Fibroblast of villous mesenchyme (primary cell): ENCODE results near the gene SIL1. TPM values are rescaled to one million over a fixed set of nuclear protein-coding genes. Genes with fewer than 3 reads are reported as not detected.
"Not testable (repeated sequence)": the region's sequence is repeated elsewhere in the genome, so short reads cannot be mapped to it uniquely, and the experiment has no call there.

Source experiments
- DNase-seq: peaks from one replicate; pipeline ENCODE4 v3.0.0-alpha.2; 2010; ENCODE audit warnings: low read depth
- H3K4me3 ChIP-seq: 2 replicates; pipeline ENCODE4 v1.5.1; 2011; ENCODE audit warnings: low read depth, mild to moderate bottlenecking, low read length
- total RNA-seq: library from RNA; depleted of rRNA; stranded (reverse); fragments of >200 nt; gene quantifications from 2 replicates; pipeline ENCODE4 v1.2.3, GENCODE V29; 2012
- TF ChIP-seq, protein P1 (sequence below): IDR thresholded peaks from 2 replicates; pipeline ENCODE4 v1.5.1; 2012; ENCODE audit warnings: low read depth, mild to moderate bottlenecking, low read length; ENCODE audit not compliant: insufficient read depth

The SIL1 gene
- total RNA-seq, 1 donor = 57.0 TPM

DNA sequence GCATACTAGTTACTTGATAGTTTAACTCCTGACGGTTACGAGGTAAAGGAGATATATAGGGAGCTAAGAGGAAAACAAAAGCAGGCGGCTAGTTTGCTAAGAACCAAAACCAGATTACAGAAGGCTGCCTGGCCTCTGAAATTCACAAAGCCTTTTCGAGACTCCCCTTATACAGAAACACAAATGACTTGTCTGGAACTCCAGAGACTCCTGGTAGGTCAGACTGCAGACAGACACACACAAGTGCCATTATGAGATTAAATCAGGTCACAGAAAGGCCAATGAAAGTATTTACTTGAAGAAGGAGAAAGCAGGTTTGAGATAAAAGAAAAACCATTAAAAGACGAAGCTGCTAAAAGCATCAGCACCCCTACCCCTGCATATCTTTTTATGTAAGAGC, 180.5 kb downstream of the SIL1 start:
- no peak overlapping the region for H3K4me3 ChIP-seq
- TF ChIP-seq, protein P1, sequence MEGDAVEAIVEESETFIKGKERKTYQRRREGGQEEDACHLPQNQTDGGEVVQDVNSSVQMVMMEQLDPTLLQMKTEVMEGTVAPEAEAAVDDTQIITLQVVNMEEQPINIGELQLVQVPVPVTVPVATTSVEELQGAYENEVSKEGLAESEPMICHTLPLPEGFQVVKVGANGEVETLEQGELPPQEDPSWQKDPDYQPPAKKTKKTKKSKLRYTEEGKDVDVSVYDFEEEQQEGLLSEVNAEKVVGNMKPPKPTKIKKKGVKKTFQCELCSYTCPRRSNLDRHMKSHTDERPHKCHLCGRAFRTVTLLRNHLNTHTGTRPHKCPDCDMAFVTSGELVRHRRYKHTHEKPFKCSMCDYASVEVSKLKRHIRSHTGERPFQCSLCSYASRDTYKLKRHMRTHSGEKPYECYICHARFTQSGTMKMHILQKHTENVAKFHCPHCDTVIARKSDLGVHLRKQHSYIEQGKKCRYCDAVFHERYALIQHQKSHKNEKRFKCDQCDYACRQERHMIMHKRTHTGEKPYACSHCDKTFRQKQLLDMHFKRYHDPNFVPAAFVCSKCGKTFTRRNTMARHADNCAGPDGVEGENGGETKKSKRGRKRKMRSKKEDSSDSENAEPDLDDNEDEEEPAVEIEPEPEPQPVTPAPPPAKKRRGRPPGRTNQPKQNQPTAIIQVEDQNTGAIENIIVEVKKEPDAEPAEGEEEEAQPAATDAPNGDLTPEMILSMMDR = no peak
- no peak for DNase-seq

DNA sequence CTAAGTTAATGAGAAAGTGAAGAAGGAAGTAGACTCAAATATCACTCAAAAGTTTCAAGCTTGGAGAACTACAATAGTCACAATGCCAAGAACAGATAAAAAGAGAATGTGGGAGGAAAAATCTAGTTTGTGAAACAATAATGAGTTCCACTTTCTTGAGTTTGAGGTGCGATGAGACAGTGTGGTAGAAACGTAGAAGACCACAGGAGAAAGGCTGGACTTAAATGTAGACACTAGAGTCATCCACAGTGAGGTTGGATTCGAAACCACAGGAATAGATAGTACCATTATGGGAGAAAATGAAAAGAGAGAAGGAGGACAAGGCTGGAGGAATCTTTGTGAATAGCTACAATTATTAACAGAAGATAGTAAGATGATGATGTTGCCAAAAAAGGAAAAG, 182.0 kb downstream of the SIL1 start:
- H3K4me3 ChIP-seq = no peak overlapping the region
- no peak for DNase-seq
- TF ChIP-seq, protein P1 = no peak

DNA sequence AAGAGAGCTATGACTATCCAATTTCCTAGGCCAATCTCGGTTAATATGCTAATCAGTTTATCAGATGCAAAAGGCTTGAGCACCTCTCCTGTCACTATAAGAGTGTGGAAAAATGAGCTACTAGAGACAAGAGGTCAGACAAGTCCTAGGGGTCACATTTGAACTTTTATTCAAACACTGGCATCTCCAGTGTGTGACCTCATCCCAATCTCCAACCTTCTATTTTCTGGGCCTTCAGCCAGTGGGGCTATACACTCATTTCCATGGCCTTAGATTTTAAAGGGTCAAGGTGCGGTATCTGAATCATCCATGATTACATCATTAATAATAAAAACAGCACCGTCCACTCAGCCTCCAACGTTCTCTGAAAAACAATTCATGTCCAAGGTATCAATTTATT, 183.4 kb downstream of the SIL1 start:
- H3K4me3 ChIP-seq = no peak overlapping the region
- DNase-seq = peak; percentile 78
- TF ChIP-seq, protein P1 = no peak

DNA sequence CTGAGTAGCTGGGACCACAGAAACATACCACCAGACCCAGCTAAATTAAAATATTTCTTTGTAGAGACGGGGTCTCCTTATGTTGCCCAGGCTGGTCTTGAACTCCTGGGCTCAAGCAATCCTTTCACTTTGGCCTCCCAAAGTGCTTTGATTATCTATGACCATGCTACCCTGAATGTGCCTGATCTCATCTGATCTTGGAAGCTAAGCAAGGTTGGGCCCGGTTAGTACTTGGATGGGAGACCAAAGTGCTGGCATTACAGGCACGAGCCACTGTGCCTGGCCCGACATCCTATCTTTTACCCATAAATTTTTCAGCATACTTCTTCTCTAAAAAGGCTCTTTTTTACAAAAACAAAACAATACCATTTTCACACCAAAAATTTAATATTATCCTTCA, 186.0 kb downstream of the SIL1 start:
- TF ChIP-seq, protein P1 = no peak
- H3K4me3 ChIP-seq = no peak overlapping the region
- DNase-seq = no peak

DNA sequence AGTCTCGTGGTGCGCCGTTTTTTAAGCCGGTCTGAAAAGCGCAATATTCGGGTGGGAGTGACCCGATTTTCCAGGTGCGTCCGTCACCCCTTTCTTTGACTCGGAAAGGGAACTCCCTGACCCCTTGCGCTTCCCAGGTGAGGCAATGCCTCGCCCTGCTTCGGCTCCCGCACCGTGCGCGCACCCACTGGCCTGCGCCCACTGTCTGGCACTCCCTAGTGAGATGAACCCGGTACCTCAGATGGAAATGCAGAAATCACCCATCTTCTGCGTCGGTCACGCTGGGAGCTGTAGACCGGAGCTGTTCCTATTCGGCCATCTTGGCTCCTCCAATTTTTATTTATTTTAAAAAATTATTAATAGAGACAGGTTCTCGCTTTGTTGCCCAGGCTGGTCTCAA, 187.0 kb downstream of the SIL1 start:
- H3K4me3 ChIP-seq, DNase-seq: not testable (repeated sequence)

DNA sequence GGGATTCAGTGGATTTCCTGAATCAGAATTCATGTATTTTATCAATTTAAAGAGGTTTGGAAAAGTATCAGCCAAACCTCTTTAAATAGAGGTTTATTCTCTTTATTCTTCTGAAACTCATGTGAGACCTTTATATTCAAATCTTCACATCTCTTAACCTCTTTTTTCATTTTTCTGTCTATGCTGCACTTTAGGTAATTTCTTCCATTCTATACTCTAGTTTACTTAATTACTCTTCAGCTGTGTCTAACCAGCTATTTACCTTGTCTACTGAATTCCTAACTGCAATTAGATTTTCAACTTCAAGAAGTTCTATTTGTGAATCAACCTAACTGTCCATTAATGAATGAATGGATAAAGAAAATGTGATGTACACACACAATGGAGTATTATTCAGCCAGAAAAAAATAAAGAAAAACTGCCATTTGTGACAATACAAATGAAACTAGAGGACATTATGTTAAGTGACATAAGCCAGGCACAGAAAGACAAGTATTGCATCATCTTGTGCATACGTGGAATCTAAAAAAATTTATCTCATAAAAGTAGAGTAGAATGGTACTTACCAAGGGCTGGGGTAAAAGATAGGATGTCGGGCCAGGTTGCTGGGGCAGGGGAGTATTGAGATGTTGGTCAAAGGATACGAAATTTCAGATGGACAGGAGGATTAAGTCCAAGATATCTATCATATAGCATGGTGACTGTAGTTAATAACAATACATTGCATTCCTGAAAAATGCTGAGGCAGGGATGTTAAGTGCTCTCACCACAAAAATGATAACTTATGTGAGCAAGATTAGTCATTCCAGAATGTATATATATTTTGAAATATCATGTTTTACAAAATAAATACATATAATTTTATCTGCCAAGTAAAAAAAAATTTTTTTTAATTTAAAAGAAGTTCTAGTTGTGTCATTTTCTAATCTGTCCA, 193.5 kb downstream of the SIL1 start:
- no peak overlapping the region for H3K4me3 ChIP-seq
- TF ChIP-seq, protein P1 = no peak
- peak; percentile 49 for DNase-seq

DNA sequence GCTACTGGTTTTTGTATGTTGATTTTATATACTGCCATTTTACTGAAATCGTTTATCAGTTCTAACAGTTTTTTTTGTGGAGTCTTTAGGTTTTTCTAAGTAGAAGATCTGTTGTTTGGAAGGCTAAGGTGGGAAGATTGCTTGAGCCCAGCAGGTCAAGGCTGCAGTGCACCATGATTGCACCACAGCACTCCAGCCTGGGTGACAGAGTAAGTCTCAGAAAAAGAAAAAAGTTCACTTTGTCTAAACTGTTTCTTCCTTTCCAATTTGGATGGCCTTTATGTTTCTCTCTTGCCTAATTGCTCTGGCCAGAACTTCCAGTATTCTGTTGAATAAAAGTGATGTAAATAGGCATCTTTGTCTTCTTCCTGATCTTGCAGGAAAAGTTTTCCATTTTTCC, 198.5 kb downstream of the SIL1 start:
- no peak for DNase-seq
- TF ChIP-seq, protein P1 = no peak
- no peak overlapping the region for H3K4me3 ChIP-seq
